Parathyroid adenoma (tissue), 2 donors: Measurements from ENCODE around the gene NPEPL1.
"Not testable (repeated sequence)": the region's sequence is repeated elsewhere in the genome, so short reads cannot be mapped to it uniquely, and the experiment has no call there.

Experiments used
- H2AFZ ChIP-seq: fragments of 300-600 bp; sonication (generic); one replicate; pipeline ENCODE4 v1.7.0; 2017; ENCODE audit warnings: antibody characterized with exemption, mild to moderate bottlenecking
- H3K27ac ChIP-seq: fragments of 300-600 bp; sonication (generic); one replicate; pipeline ENCODE4 v1.7.0; 2017
- H3K27me3 ChIP-seq: fragments of 300-600 bp; sonication (generic); one replicate; pipeline ENCODE4 v1.7.0; 2017; ENCODE audit warnings: low read length; ENCODE audit not compliant: control insufficient read depth, insufficient read depth
- H3K36me3 ChIP-seq: fragments of 300-600 bp; sonication (generic); one replicate; pipeline ENCODE4 v1.7.0; 2017; ENCODE audit warnings: low read length; ENCODE audit not compliant: control insufficient read depth, insufficient read depth
- H3K4me1 ChIP-seq: fragments of 300-600 bp; sonication (generic); one replicate; pipeline ENCODE4 v1.7.0; 2017; ENCODE audit warnings: control low read depth
- H3K4me2 ChIP-seq: fragments of 300-600 bp; sonication (generic); one replicate; pipeline ENCODE4 v1.7.0; 2017; ENCODE audit warnings: low read length
- H3K4me3 ChIP-seq: fragments of 300-600 bp; sonication (generic); one replicate; pipeline ENCODE4 v1.7.0; 2017; ENCODE audit warnings: low read depth, low read length
- H3K79me2 ChIP-seq: fragments of 300-600 bp; sonication (generic); one replicate; pipeline ENCODE4 v1.7.0; 2017; ENCODE audit warnings: control low read depth
- H3K9ac ChIP-seq: fragments of 300-600 bp; sonication (generic); one replicate; pipeline ENCODE4 v1.7.0; 2017; ENCODE audit warnings: mild to moderate bottlenecking
- H3K9me3 ChIP-seq: fragments of 300-600 bp; sonication (generic); one replicate; pipeline ENCODE4 v1.7.0; 2017; ENCODE audit warnings: low read length; ENCODE audit not compliant: control insufficient read depth
- CTCF ChIP-seq: fragments of 300-600 bp; sonication (generic); IDR thresholded peaks from one replicate; pipeline ENCODE4 v1.7.0; 2017; ENCODE audit warnings: antibody characterized with exemption, mild to moderate bottlenecking
- donor health status: primary hyperparathyroidism.

The NPEPL1 gene

GRCh38 chr20:58755062-58755697 lies 62.6 kb downstream of the NPEPL1 start:
- no peak for TF ChIP-seq CTCF

GRCh38 chr20:58755766-58756449 lies 63.3 kb downstream of the NPEPL1 start:
- H3K79me2 ChIP-seq = no peaks in the 10 kb centered on the region
- no peak overlapping the region for H3K4me3 ChIP-seq
- H3K4me2 ChIP-seq = no peak overlapping the region
- H3K27me3 ChIP-seq = no peaks in the 10 kb centered on the region
- H2AFZ ChIP-seq = no peak overlapping the region
- H3K36me3 ChIP-seq = no peaks in the 10 kb centered on the region
- TF ChIP-seq CTCF = no peak
- H3K9me3 ChIP-seq = no peaks in the 10 kb centered on the region
- no peak overlapping the region for H3K9ac ChIP-seq
- no peaks in the 10 kb centered on the region for H3K4me1 ChIP-seq
- no peak overlapping the region for H3K27ac ChIP-seq

More at GRCh38 chr20:58755062-58755697, 62.6 kb downstream of the NPEPL1 start:
- H3K36me3 ChIP-seq = no peaks in the 10 kb centered on the region
- H3K9me3 ChIP-seq = no peaks in the 10 kb centered on the region
- no peaks in the 10 kb centered on the region for H3K4me1 ChIP-seq
- H2AFZ ChIP-seq = no peak overlapping the region
- H3K4me3 ChIP-seq = no peak overlapping the region
- no peaks in the 10 kb centered on the region for H3K79me2 ChIP-seq
- no peak overlapping the region for H3K9ac ChIP-seq
- no peak overlapping the region for H3K27ac ChIP-seq
- no peak overlapping the region for H3K4me2 ChIP-seq
- H3K27me3 ChIP-seq = no peaks in the 10 kb centered on the region

- no peaks in the 10 kb centered on the region for H3K4me1 ChIP-seq
- no peak overlapping the region for H3K4me2 ChIP-seq
- H3K9me3 ChIP-seq = no peaks in the 10 kb centered on the region
- TF ChIP-seq CTCF = no peak
- no peaks in the 10 kb centered on the region for H3K36me3 ChIP-seq
- no peak overlapping the region for H3K27ac ChIP-seq
- H2AFZ ChIP-seq = no peak overlapping the region
- H3K79me2 ChIP-seq = no peaks in the 10 kb centered on the region
- H3K27me3 ChIP-seq = no peaks in the 10 kb centered on the region
- H3K9ac ChIP-seq = no peak overlapping the region
- H3K4me3 ChIP-seq = no peak overlapping the region
These were observed 63.8 kb downstream of the NPEPL1 start for GRCh38 chr20:58756450-58756775.

GRCh38 chr20:58757647-58758046 lies 65.0 kb downstream of the NPEPL1 start:
- not testable (repeated sequence) for H3K4me1 ChIP-seq, H2AFZ ChIP-seq, H3K27me3 ChIP-seq, H3K9me3 ChIP-seq, H3K79me2 ChIP-seq, H3K27ac ChIP-seq, H3K9ac ChIP-seq, H3K4me3 ChIP-seq, H3K36me3 ChIP-seq, H3K4me2 ChIP-seq

GRCh38 chr20:58759947-58760346 lies 67.3 kb downstream of the NPEPL1 start:
- H3K9me3 ChIP-seq = no peaks in the 10 kb centered on the region
- no peaks in the 10 kb centered on the region for H3K4me1 ChIP-seq
- no peak overlapping the region for H3K4me2 ChIP-seq
- TF ChIP-seq CTCF = no peak
- no peak overlapping the region for H3K27ac ChIP-seq
- no peaks in the 10 kb centered on the region for H3K79me2 ChIP-seq
- H3K4me3 ChIP-seq = no peak overlapping the region
- no peak overlapping the region for H3K9ac ChIP-seq
- H3K27me3 ChIP-seq = no peaks in the 10 kb centered on the region
- no peak overlapping the region for H2AFZ ChIP-seq
- no peaks in the 10 kb centered on the region for H3K36me3 ChIP-seq
